BLaER1 treated with 17β-estradiol and CSF1 and Interleukin-3, amounts not matched to agents 10 nM and 100 nM (cell line): ENCODE data around the gene LPIN1.
"Not testable (repeated sequence)": the region's sequence is repeated elsewhere in the genome, so short reads cannot be mapped to it uniquely, and the experiment has no call there.

Experiments used
- H3K27ac ChIP-seq, 11 experiments: shearing (Covaris generic); formaldehyde crosslinking; 2 replicates each; pipeline ENCODE4 v1.8.1; 2022
- H3K27me3 ChIP-seq, 11 experiments: shearing (Covaris generic); formaldehyde crosslinking; 2 replicates each; pipeline ENCODE4 v1.8.1; 2022
- H3K36me3 ChIP-seq, 11 experiments: shearing (Covaris generic); formaldehyde crosslinking; 2 replicates each; pipeline ENCODE4 v1.8.1; 2022
- H3K4me1 ChIP-seq, 10 experiments: shearing (Covaris generic); formaldehyde crosslinking; 2 replicates each; pipeline ENCODE4 v1.8.1; 2022
- H3K4me2 ChIP-seq, 11 experiments: shearing (Covaris generic); formaldehyde crosslinking; 2 replicates each; pipeline ENCODE4 v1.8.1; 2022
- H3K4me3 ChIP-seq, 10 experiments: shearing (Covaris generic); formaldehyde crosslinking; 2 replicates each; pipeline ENCODE4 v1.8.1; 2022
- H3K9ac ChIP-seq, 11 experiments: shearing (Covaris generic); formaldehyde crosslinking; 2 replicates each; pipeline ENCODE4 v1.8.1; 2022
- H3K9me3 ChIP-seq, 11 experiments: shearing (Covaris generic); formaldehyde crosslinking; replicated peaks in 1 of 11; 2 replicates each; pipeline ENCODE4 v1.8.1; 2022
- H4K20me1 ChIP-seq, 11 experiments: shearing (Covaris generic); formaldehyde crosslinking; 2 replicates each; pipeline ENCODE4 v1.8.1; 2022
- Cebpa-rat ChIP-seq, 11 experiments: shearing (Covaris generic); IDR thresholded peaks; 2 replicates each; pipeline ENCODE4 v1.8.1; 2022

Gene LPIN1

GRCh38 chr2:11720752-11721151 is 25.7 kb upstream of the LPIN1 start:
- Histone ChIP-seq H4K20me1 (no peaks in the 10 kb centered on the region), H3K27me3 (no peaks in the 10 kb centered on the region), H3K4me1 (peaks cover 25 to 38% (median 33%) of the 10 kb centered on the region in 10 experiments), H3K27ac (no peak overlapping the region), H3K9ac (no peak overlapping the region), H3K9me3 (no peaks in the 10 kb centered on the region), H3K4me2 (no peak overlapping the region), H3K36me3 (no peaks in the 10 kb centered on the region), H3K4me3 (no peak overlapping the region)
- TF ChIP-seq Cebpa-rat (IDR thresholded peaks at IDR 0.05) = no peak

- Histone ChIP-seq H3K27ac (no peak overlapping the region), H3K27me3 (no peaks in the 10 kb centered on the region), H3K4me1 (peaks cover 13 to 25% (median 22%) of the 10 kb centered on the region in 10 experiments), H3K9me3 (no peaks in the 10 kb centered on the region), H3K9ac (no peak overlapping the region), H3K4me3 (no peak overlapping the region), H3K36me3 (no peaks in the 10 kb centered on the region), H4K20me1 (no peaks in the 10 kb centered on the region), H3K4me2 (no peak overlapping the region)
- TF ChIP-seq Cebpa-rat (IDR thresholded peaks at IDR 0.05) = no peak
Observed at GRCh38 chr2:11722292-11723060, 24.0 kb upstream of the LPIN1 start.

GRCh38 chr2:11723061-11723371 is 23.4 kb upstream of the LPIN1 start:
- Histone ChIP-seq H3K4me3 (no peak overlapping the region), H4K20me1 (no peaks in the 10 kb centered on the region), H3K36me3 (no peaks in the 10 kb centered on the region), H3K4me2 (no peak overlapping the region), H3K27ac (no peak overlapping the region), H3K27me3 (no peaks in the 10 kb centered on the region), H3K9me3 (no peaks in the 10 kb centered on the region), H3K4me1 (peaks cover 7 to 20% (median 17%) of the 10 kb centered on the region in 10 experiments), H3K9ac (no peak overlapping the region)
- TF ChIP-seq Cebpa-rat (IDR thresholded peaks at IDR 0.05) = no peak

- no peaks in the 10 kb centered on the region for H4K20me1 ChIP-seq
- H3K4me1 ChIP-seq = peaks cover 6 to 9% (median 8%) of the 10 kb centered on the region in 10 experiments
- H3K36me3 ChIP-seq = no peaks in the 10 kb centered on the region
- no peaks in the 10 kb centered on the region for H3K9me3 ChIP-seq
- H3K9ac ChIP-seq = no peak overlapping the region
- no peaks in the 10 kb centered on the region for H3K27me3 ChIP-seq
- no peak overlapping the region for H3K4me2 ChIP-seq
- no peak for TF ChIP-seq Cebpa-rat (IDR thresholded peaks at IDR 0.05)
- no peak overlapping the region for H3K27ac ChIP-seq
- no peak overlapping the region for H3K4me3 ChIP-seq
Observed at GRCh38 chr2:11724151-11724550, 22.3 kb upstream of the LPIN1 start.

GRCh38 chr2:11726384-11726783 is 20.0 kb upstream of the LPIN1 start:
- H3K4me3 ChIP-seq = no peak overlapping the region
- no peak overlapping the region for H3K9ac ChIP-seq
- TF ChIP-seq Cebpa-rat (IDR thresholded peaks at IDR 0.05) = no peak
- H3K36me3 ChIP-seq = no peaks in the 10 kb centered on the region
- no peak overlapping the region for H3K27ac ChIP-seq
- no peaks in the 10 kb centered on the region for H3K4me1 ChIP-seq
- no peaks in the 10 kb centered on the region for H3K9me3 ChIP-seq
- no peaks in the 10 kb centered on the region for H3K27me3 ChIP-seq
- H4K20me1 ChIP-seq = no peaks in the 10 kb centered on the region
- H3K4me2 ChIP-seq = no peak overlapping the region

GRCh38 chr2:11729362-11730212 is 16.8 kb upstream of the LPIN1 start:
- no peaks in the 10 kb centered on the region for H3K9me3 ChIP-seq
- H3K36me3 ChIP-seq = no peaks in the 10 kb centered on the region
- TF ChIP-seq Cebpa-rat (IDR thresholded peaks at IDR 0.05) = no peak
- H3K27ac ChIP-seq = no peak overlapping the region
- no peaks in the 10 kb centered on the region for H3K4me1 ChIP-seq
- H3K9ac ChIP-seq = no peak overlapping the region
- H3K4me3 ChIP-seq = no peak overlapping the region
- no peak overlapping the region for H3K4me2 ChIP-seq
- no peaks in the 10 kb centered on the region for H4K20me1 ChIP-seq
- no peaks in the 10 kb centered on the region for H3K27me3 ChIP-seq

- H3K27me3 ChIP-seq, H4K20me1 ChIP-seq, H3K4me2 ChIP-seq, H3K4me3 ChIP-seq, H3K36me3 ChIP-seq, H3K4me1 ChIP-seq, H3K9me3 ChIP-seq, H3K9ac ChIP-seq, H3K27ac ChIP-seq: not testable (repeated sequence)
Observed at GRCh38 chr2:11731214-11731984, 15.0 kb upstream of the LPIN1 start.

- no peaks in the 10 kb centered on the region for H3K27me3 ChIP-seq
- no peaks in the 10 kb centered on the region for H3K4me1 ChIP-seq
- H3K9ac ChIP-seq = no peak overlapping the region
- no peak for TF ChIP-seq Cebpa-rat (IDR thresholded peaks at IDR 0.05)
- no peak overlapping the region for H3K27ac ChIP-seq
- H3K9me3 ChIP-seq = no peaks in the 10 kb centered on the region
- H3K4me2 ChIP-seq = no peak overlapping the region
- no peaks in the 10 kb centered on the region for H3K36me3 ChIP-seq
- H4K20me1 ChIP-seq = no peaks in the 10 kb centered on the region
- H3K4me3 ChIP-seq = no peak overlapping the region
Observed at GRCh38 chr2:11732587-11732986, 13.8 kb upstream of the LPIN1 start.

GRCh38 chr2:11737852-11738251 is 8.6 kb upstream of the LPIN1 start:
- not testable (repeated sequence) for H3K27me3 ChIP-seq, H4K20me1 ChIP-seq, H3K27ac ChIP-seq, H3K36me3 ChIP-seq, H3K9me3 ChIP-seq, H3K4me2 ChIP-seq, H3K9ac ChIP-seq, H3K4me3 ChIP-seq
- peaks cover 3 to 22% (median 8%) of the 10 kb centered on the region in 10 experiments; a peak in 19 of 20 replicates for H3K4me1 ChIP-seq
